Erythroblast (primary cell): ENCODE measurements around the gene PIH1D1.
"Not testable (repeated sequence)": the region's sequence is repeated elsewhere in the genome, so short reads cannot be mapped to it uniquely, and the experiment has no call there.

Experiments used
- DNase-seq, 2 experiments: peaks; one replicate each; lab custom pipeline; 2025; lab: John Stamatoyannopoulos, UW
- GATA1 ChIP-seq: IDR thresholded peaks from 2 replicates; pipeline ENCODE4 v1.6.1; 2011; ENCODE audit warnings: low read depth, mild to moderate bottlenecking, control low read depth, low read length, moderate library complexity
- POLR2A ChIP-seq: IDR thresholded peaks from 2 replicates; pipeline ENCODE4 v1.6.1; 2011; ENCODE audit warnings: mild to moderate bottlenecking, low read length

Gene PIH1D1

DNA sequence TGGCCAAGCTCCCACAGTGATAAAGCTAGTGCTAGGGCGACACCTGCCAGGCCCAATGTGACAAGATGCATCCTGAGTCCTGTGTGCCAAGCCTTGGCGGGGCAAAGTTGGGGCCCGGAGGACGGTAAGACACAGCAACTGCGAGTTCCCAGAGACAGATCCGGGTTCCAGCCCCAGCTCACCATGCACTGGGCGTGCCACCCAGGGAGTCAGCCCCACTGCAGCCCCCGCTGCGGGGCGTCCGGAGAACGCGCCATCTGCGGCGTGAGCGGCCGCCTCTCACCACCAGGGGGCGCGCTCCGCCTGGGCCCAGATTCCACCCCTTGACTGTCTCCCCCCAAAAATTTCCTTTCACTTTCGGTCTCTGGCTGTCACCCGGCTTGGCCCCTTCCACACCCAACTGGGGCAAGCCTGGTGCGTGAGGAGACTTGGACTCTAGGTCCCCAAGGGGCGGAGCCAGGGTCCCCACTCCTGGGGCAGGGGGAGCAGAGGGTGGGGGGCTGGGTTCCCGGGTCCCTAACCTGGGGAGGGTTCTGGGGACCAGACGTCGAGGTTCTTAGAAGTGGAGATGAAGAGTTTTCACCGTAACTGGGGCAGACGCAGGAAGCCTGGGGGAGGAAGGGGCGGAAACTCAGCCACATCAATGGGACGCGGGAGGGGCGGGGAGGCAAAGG, 22.4 kb upstream of the PIH1D1 start, which contains the start of gene FLT3LG:
FLT3LG (plus strand) TSS at position 348 of the 674 bp plus-strand sequence. CDS start 425 bp downstream, outside the sequence.
- peak; percentile 91 to 94 for DNase-seq
- TF ChIP-seq GATA1: no peak
- peak; percentile 27 for TF ChIP-seq POLR2A

DNA sequence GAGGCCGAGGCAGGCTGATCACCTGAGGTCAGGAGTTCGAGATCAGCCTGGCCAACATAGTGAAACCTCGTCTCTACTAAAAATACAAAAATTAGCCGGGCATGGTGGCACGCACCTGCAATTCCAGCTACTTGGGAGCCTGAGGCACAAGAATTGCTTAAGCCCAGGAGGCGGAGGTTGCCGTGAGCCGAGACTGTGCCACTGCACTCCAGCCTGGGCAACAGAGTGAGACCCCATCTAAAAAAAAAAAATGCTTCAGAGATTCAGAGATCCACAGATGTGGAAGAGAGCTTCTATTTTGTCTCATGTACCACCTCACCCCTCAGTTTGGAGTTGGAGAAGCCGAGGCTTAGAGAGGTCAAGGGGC, 21.9 kb upstream of the PIH1D1 start:
- not testable (repeated sequence) for DNase-seq

DNA sequence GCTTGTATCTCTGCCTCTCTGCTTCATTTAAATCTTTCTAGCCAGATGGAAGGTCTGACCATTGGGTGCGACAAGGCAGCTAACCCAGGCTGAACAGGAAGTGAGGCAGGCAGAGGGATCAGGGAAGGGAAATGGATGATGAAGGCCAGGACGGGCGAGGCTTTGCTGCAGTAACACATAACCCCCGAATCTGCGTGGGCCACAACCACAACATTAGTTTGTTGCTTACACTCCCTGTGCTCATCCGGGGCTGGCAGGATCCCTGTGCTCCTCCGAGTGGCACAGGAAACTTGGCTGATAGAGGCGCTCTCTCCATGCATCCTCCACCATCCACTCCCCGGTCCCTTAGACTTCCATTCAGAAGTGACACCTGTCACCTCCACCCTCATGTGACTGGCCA, 21.3 kb upstream of the PIH1D1 start:
- TF ChIP-seq GATA1 (no peak), POLR2A (no peak)
- no peak for DNase-seq

DNA sequence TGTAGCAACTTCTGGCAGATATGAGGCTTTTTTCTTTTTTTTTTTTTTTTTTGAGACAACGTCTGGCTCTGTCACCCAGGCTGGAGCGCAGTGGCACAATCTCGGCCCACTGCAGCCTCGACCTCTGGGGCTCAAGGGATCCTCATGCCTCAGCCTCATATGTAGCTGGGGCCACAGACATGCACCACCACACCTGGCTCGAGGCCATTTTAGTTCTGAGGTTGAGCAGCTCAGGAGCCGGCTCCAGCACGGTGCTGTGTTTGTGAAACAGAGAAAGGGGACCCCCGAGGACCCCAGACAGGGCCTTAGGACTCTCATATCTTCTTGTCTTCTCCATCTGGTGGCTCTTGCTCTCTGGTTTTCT, 19.0 kb upstream of the PIH1D1 start:
- DNase-seq: no peak
- no peak for TF ChIP-seq POLR2A
- no peak for TF ChIP-seq GATA1

DNA sequence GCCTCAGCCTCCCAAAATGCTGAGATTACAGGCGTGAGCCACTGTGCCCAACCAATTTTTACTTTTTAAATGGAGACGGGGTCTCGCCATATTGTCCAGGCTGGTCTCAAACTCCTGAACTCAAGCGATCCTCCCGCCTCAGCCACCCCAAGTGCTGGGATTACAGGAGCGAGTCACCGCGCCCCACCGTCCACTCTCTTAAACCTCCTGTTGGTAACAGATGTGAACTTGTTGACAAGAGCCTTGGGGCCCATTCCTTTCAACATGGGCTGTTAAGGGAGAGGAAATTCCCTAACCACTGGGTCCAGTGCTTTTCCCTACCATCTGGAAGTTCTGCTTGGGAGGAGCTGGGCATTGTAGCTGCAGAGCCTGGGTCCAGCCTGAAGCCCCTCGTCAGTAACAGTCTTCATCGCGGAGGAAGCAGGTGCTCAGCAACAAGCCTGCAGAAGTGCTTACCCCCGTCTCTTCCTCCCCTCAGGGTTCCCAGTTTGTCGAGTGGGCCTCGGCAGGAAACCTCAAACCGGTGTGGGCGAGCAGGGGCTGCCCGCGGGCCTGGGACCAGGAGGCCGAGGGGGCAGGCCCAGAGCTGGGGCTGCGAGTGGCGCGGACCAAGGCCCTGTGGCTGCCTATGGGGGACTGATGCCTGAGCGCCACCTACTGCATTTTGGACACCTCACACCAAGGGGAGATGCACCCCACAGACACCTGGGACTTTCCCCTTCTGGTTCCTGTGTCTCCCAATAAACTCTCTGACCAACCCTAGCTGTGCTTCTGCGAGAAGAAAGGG, 18.4 kb upstream of the PIH1D1 start:
- no peak for DNase-seq
- no peak for TF ChIP-seq GATA1
- TF ChIP-seq POLR2A: no peak

GRCh38 chr19:49468746-49469447, 17.3 kb upstream of the PIH1D1 start:
- TF ChIP-seq POLR2A (no peak), GATA1 (no peak)
- peak; percentile 86 to 89 for DNase-seq

DNA sequence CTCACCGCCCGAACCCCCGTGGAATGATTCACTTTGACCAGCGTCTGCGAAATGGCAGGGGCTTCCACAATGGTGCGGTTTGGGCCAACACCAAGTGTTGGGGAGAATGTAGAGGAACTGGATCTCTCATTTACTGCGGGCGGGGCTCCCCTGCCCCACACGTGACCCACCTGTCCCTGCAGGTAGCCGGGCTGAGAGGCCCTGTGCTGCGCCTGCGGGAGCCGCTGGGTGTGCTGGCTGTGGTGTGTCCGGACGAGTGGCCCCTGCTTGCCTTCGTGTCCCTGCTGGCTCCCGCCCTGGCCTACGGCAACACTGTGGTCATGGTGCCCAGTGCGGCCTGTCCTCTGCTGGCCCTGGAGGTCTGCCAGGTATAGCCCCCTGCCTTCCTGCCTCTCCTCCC, 16.6 kb upstream of the PIH1D1 start:
- no peak for DNase-seq
- TF ChIP-seq POLR2A: no peak
- no peak for TF ChIP-seq GATA1

DNA sequence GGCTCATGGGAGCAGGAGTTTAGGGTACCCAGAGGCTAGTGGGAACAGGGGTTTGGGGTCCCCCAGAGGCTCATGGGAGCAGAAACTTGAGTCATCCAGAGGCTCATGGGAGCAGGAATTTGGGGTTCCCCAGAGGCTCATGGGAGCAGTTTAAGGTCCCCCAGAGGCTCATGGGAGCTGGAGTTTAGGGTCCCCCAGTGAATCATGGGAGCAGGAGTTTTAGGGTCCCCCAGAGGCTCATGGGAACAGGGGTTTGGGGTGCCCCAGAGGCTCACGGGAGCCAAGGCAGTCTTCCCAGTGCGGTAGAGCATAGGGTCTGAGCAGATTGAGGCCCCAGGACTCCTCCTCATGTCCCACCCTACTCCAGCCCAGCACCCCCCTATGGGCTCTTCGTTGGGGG, 13.8 kb upstream of the PIH1D1 start:
- no peak for DNase-seq
- TF ChIP-seq POLR2A: no peak
- no peak for TF ChIP-seq GATA1

GRCh38 chr19:49463960-49464740, 12.5 kb upstream of the PIH1D1 start:
- TF ChIP-seq GATA1: no peak
- TF ChIP-seq POLR2A: no peak

DNA sequence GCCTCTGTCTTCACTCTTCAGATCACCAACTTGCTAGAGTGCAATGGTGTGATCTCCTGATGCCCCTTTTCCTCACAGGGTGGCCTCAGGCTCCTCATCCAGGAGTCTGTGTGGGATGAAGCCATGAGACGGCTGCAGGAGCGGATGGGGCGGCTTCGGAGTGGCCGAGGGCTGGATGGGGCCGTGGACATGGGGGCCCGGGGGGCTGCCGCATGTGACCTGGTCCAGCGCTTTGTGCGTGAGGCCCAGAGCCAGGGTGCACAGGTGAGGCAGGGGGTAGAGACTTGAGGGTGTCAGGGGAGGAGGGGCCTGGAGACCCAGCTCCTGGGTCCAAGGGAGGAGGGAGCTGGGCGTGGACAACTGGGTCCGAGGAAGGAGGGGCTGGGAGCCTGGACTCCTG, 10.9 kb upstream of the PIH1D1 start:
- TF ChIP-seq POLR2A (no peak), GATA1 (no peak)
- no peak for DNase-seq

More at GRCh38 chr19:49463960-49464740, 12.5 kb upstream of the PIH1D1 start:
- DNase-seq: no peak

- DNase-seq: no peak
- TF ChIP-seq POLR2A (no peak), GATA1 (no peak)
Measured at GRCh38 chr19:49461656-49462055, 10.0 kb upstream of the PIH1D1 start.

- not testable (repeated sequence) for DNase-seq
Measured at GRCh38 chr19:49461130-49461529, 9.5 kb upstream of the PIH1D1 start.

- DNase-seq: no peak
- TF ChIP-seq GATA1 (no peak), POLR2A (no peak)
Measured at GRCh38 chr19:49459388-49459787, 7.8 kb upstream of the PIH1D1 start.

DNA sequence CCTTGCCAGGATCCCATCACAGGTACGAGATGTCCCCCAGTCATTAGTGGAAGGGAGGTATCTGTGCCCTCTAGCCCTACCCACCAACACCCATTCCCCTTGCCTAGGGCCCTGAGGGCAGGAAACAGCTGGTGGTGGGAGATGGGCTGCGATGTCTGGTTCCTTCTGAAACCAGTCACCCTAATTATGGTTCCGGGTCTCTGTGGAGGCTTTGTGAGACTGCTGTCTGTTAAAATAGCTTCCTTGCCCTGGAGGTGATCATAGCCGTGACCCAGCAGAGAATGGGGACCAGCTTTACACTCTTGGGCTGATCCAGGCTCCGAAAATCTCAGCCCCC, 6.9 kb upstream of the PIH1D1 start:
- no peak for DNase-seq
- no peak for TF ChIP-seq POLR2A
- TF ChIP-seq GATA1: no peak
